OCI-LY1 (cell line): ENCODE data around the gene GPR108.

Experiments used
- H2AFZ ChIP-seq: fragments of 200-600 bp; sonication (generic), shearing (Covaris generic); 2 replicates; pipeline ENCODE4 v1.6.0; 2014; ENCODE audit warnings: antibody characterized with exemption, mild to moderate bottlenecking, low read length
- H3F3A ChIP-seq: fragments of 200-600 bp; sonication (generic), shearing (Covaris generic); 2 replicates; pipeline ENCODE4 v1.6.0; 2014; ENCODE audit warnings: mild to moderate bottlenecking, antibody characterized with exemption, low read length, moderate library complexity; ENCODE audit not compliant: insufficient read depth
- H3K27ac ChIP-seq: fragments of 200-600 bp; sonication (generic); 2 replicates; pipeline ENCODE4 v1.5.1; 2014; ENCODE audit warnings: low read length, mixed run types, mild to moderate bottlenecking, low read depth; ENCODE audit not compliant: poor library complexity, severe bottlenecking
- H3K27me3 ChIP-seq: fragments of 200-600 bp; sonication (generic); 2 replicates; pipeline ENCODE4 v1.6.0; 2014; ENCODE audit warnings: antibody characterized with exemption, mild to moderate bottlenecking, low read length, moderate library complexity; ENCODE audit not compliant: insufficient read depth
- H3K36me3 ChIP-seq: fragments of 200-600 bp; sonication (generic); 2 replicates; pipeline ENCODE4 v1.6.1; 2014; ENCODE audit warnings: mild to moderate bottlenecking, antibody characterized with exemption, low read length, moderate library complexity, mixed read lengths; ENCODE audit not compliant: insufficient read depth
- H3K4me1 ChIP-seq: fragments of 200-600 bp; sonication (generic); 2 replicates; pipeline ENCODE4 v1.5.1; 2014; ENCODE audit warnings: mild to moderate bottlenecking, low read length, moderate library complexity; ENCODE audit not compliant: insufficient read depth, severe bottlenecking
- H3K4me2 ChIP-seq: fragments of 200-600 bp; sonication (generic), shearing (Covaris generic); 2 replicates; pipeline ENCODE4 v1.6.1; 2014; ENCODE audit warnings: low read length
- H3K4me3 ChIP-seq: fragments of 200-600 bp; sonication (generic); 2 replicates; pipeline ENCODE4 v1.5.1; 2014; ENCODE audit warnings: low read length, low read depth, mild to moderate bottlenecking, mixed read lengths; ENCODE audit not compliant: poor library complexity, severe bottlenecking
- H3K79me2 ChIP-seq: fragments of 200-600 bp; shearing (Covaris generic); 2 replicates; pipeline ENCODE4 v1.6.1; 2016; ENCODE audit warnings: mixed run types, low read length, mixed read lengths; ENCODE audit not compliant: insufficient read depth
- H3K9ac ChIP-seq: fragments of 200-600 bp; sonication (generic), shearing (Covaris generic); 2 replicates; pipeline ENCODE4 v1.6.1; 2014; ENCODE audit warnings: mild to moderate bottlenecking, low read length, mixed read lengths
- H3K9me2 ChIP-seq: fragments of 200-600 bp; sonication (generic), shearing (Covaris generic); 2 replicates; pipeline ENCODE4 v1.6.1; 2014; ENCODE audit warnings: low read depth, mild to moderate bottlenecking, low read length, mixed read lengths
- H3K9me3 ChIP-seq: fragments of 200-600 bp; shearing (Covaris generic); 2 replicates; pipeline ENCODE4 v1.6.1; 2014; ENCODE audit warnings: low read length, mixed read lengths
- H4K20me1 ChIP-seq: fragments of 200-600 bp; sonication (generic), shearing (Covaris generic); 2 replicates; pipeline ENCODE4 v1.6.0; 2016; ENCODE audit warnings: mild to moderate bottlenecking, low read length; ENCODE audit not compliant: insufficient read depth
- EZH2 ChIP-seq: fragments of 200-600 bp; sonication (generic), shearing (Covaris generic); IDR thresholded peaks from 2 replicates; pipeline ENCODE4 v1.8.0; 2017; ENCODE audit warnings: borderline replicate concordance, mixed run types, mild to moderate bottlenecking, antibody characterized with exemption, low read length, moderate library complexity, mixed read lengths
- TF ChIP-seq, protein P1 (sequence below): fragments of 200-600 bp; sonication (generic), shearing (Covaris generic); IDR thresholded peaks from 2 replicates; pipeline ENCODE4 v1.5.1; 2017; ENCODE audit warnings: mild to moderate bottlenecking, antibody characterized with exemption, low read length, moderate library complexity, mixed read lengths

Gene GPR108

GRCh38 chr19:6714749-6715555, 22.4 kb downstream of the GPR108 start:
- Histone ChIP-seq H3K9ac (no peak overlapping the region), H4K20me1 (no peaks in the 10 kb centered on the region), H3K9me3 (no peaks in the 10 kb centered on the region), H3K27ac (no peak overlapping the region), H3F3A (no peaks in the 10 kb centered on the region), H3K4me3 (no peak overlapping the region), H3K4me1 (no peaks in the 10 kb centered on the region), H3K27me3 (no peaks in the 10 kb centered on the region; the same call in 1 of the 2 replicates), H3K9me2 (no peaks in the 10 kb centered on the region), H3K4me2 (no peak overlapping the region), H3K36me3 (no peaks in the 10 kb centered on the region), H3K79me2 (no peaks in the 10 kb centered on the region), H2AFZ (no peak overlapping the region)
- TF ChIP-seq, protein P1, sequence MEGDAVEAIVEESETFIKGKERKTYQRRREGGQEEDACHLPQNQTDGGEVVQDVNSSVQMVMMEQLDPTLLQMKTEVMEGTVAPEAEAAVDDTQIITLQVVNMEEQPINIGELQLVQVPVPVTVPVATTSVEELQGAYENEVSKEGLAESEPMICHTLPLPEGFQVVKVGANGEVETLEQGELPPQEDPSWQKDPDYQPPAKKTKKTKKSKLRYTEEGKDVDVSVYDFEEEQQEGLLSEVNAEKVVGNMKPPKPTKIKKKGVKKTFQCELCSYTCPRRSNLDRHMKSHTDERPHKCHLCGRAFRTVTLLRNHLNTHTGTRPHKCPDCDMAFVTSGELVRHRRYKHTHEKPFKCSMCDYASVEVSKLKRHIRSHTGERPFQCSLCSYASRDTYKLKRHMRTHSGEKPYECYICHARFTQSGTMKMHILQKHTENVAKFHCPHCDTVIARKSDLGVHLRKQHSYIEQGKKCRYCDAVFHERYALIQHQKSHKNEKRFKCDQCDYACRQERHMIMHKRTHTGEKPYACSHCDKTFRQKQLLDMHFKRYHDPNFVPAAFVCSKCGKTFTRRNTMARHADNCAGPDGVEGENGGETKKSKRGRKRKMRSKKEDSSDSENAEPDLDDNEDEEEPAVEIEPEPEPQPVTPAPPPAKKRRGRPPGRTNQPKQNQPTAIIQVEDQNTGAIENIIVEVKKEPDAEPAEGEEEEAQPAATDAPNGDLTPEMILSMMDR: no peak
- no peak for TF ChIP-seq EZH2

GRCh38 chr19:6713773-6714692, 23.3 kb downstream of the GPR108 start:
- H3K79me2 ChIP-seq: no peaks in the 10 kb centered on the region
- no peaks in the 10 kb centered on the region for H3K4me1 ChIP-seq
- no peaks in the 10 kb centered on the region for H3K9me2 ChIP-seq
- H3K9me3 ChIP-seq: no peaks in the 10 kb centered on the region
- no peaks in the 10 kb centered on the region for H4K20me1 ChIP-seq
- H3K4me3 ChIP-seq: no peak overlapping the region
- H3K9ac ChIP-seq: no peak overlapping the region
- no peak overlapping the region for H3K27ac ChIP-seq
- H3K27me3 ChIP-seq: no peaks in the 10 kb centered on the region; the same call in 1 of the 2 replicates
- no peak overlapping the region for H2AFZ ChIP-seq
- no peaks in the 10 kb centered on the region for H3K36me3 ChIP-seq
- no peak overlapping the region for H3K4me2 ChIP-seq
- no peaks in the 10 kb centered on the region for H3F3A ChIP-seq
- TF ChIP-seq EZH2: no peak
- TF ChIP-seq, protein P1: no peak

DNA sequence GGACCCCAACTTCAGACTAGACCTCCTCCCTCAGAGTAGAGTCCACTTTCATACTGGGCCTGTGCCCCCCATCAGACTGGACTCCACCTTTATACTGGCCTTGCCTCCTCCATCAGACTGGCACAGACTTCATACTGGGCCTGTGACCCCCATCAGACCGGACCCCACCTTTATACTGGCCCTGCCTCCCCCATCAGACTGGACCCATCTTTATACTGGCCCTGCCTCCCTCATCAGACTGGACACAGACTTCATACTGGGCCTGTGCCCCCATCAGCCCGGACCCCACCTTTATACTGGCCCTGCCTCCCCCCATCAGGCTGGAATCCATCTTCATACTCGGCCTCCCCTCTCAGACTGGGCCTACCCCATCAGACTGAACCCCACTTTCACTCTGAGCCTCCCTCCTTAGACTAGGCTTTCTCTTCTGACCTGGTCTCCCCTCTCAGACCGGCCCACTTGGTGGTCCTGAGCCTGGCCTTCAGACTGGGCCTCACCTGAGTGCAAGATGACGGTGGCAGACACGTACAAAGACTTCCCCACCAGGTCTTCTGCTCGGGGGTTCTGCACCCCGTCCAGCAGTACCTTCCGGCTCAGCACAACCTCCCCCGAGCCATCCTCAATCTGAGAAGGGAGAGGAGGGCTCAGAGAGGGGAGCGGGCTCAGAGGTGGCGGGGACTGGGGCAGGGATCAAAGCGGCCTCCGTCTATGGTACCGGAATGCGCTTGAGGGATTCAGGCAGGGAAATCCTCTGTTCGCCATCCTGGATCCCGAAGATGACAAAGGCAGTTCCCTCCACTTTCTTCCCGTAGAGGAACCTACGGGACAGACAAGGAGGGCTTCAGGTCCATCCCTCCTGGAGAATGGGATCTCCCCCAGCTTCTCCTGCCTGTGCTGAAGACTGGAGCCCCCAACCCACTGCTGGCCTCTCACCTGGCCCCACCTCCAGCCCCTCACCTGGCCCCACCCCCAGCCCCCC, 24.4 kb downstream of the GPR108 start:
- no peak overlapping the region for H3K9ac ChIP-seq
- H2AFZ ChIP-seq: no peak overlapping the region
- H3K79me2 ChIP-seq: no peaks in the 10 kb centered on the region
- H3K9me2 ChIP-seq: no peaks in the 10 kb centered on the region
- no peaks in the 10 kb centered on the region for H3K9me3 ChIP-seq
- H3F3A ChIP-seq: no peaks in the 10 kb centered on the region
- no peak overlapping the region for H3K4me2 ChIP-seq
- TF ChIP-seq, protein P1: no peak
- no peak for TF ChIP-seq EZH2
- no peaks in the 10 kb centered on the region for H4K20me1 ChIP-seq
- no peaks in the 10 kb centered on the region for H3K36me3 ChIP-seq
- H3K27ac ChIP-seq: no peak overlapping the region
- no peaks in the 10 kb centered on the region; the same call in 1 of the 2 replicates for H3K27me3 ChIP-seq
- H3K4me3 ChIP-seq: no peak overlapping the region
- no peaks in the 10 kb centered on the region for H3K4me1 ChIP-seq
